OCI-LY1 (cell line): ENCODE data around the gene EPHB2.

Experiments
- EZH2 ChIP-seq: fragments of 200-600 bp; sonication (generic), shearing (Covaris generic); IDR thresholded peaks from 2 replicates; pipeline ENCODE4 v1.8.0; 2017; ENCODE audit warnings: borderline replicate concordance, mixed run types, mild to moderate bottlenecking, antibody characterized with exemption, low read length, moderate library complexity, mixed read lengths
- TF ChIP-seq, protein P1 (sequence below): fragments of 200-600 bp; sonication (generic), shearing (Covaris generic); IDR thresholded peaks from 2 replicates; pipeline ENCODE4 v1.5.1; 2017; ENCODE audit warnings: mild to moderate bottlenecking, antibody characterized with exemption, low read length, moderate library complexity, mixed read lengths

DNA sequence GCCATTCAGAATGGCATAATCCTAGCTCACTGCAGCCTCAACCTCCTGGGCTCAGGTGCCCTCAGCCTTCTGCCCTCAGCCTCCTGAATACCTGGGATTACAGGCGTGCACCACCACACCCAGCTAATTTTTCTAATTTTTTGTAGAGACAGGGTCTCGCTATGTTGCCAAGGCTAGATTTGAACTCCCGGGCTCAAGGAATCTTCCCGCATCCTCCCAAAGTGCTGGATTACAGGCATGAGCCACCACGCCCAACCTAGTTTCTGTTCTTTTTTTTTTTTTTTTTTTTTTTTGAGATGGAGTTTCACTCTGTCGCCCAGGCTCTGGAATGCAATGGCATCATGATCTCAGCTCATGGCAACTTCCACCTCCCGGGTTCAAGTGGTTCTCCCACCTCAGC, 153.1 kb downstream of the EPHB2 start:
- TF ChIP-seq EZH2, result no peak
- TF ChIP-seq, protein P1, sequence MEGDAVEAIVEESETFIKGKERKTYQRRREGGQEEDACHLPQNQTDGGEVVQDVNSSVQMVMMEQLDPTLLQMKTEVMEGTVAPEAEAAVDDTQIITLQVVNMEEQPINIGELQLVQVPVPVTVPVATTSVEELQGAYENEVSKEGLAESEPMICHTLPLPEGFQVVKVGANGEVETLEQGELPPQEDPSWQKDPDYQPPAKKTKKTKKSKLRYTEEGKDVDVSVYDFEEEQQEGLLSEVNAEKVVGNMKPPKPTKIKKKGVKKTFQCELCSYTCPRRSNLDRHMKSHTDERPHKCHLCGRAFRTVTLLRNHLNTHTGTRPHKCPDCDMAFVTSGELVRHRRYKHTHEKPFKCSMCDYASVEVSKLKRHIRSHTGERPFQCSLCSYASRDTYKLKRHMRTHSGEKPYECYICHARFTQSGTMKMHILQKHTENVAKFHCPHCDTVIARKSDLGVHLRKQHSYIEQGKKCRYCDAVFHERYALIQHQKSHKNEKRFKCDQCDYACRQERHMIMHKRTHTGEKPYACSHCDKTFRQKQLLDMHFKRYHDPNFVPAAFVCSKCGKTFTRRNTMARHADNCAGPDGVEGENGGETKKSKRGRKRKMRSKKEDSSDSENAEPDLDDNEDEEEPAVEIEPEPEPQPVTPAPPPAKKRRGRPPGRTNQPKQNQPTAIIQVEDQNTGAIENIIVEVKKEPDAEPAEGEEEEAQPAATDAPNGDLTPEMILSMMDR, result no peak
